ENCODE measurements around the gene EPS8L2.

Gene EPS8L2

DNA sequence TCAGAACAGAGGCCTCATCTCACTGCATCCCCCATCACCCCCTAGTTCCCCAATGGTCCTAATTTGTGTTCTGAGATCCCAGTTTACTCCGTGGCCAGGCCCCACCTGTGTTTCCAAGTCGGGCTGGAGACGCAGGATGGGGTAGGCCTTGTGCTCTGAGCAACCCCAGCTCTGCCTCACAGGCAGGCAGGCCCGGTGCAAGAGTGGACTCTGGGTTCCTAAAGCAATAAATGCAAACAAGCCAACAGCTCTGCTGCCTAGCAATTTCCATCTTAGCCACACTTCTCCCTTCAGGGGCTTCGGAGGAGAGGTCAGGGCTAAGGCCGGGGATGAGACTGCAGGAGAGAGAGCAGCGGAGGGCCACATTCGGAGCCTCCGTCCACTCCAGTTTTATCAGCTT lies 2.5 kb upstream of the EPS8L2 start:
- DNase-seq (ENCODE audit: extremely low read depth in 1 of 2, low read depth in 1 of 2) = no peak

GRCh38 chr11:704228-704674 lies 1.8 kb upstream of the EPS8L2 start:
- no peak for DNase-seq (ENCODE audit: extremely low read depth in 1 of 2, low read depth in 1 of 2)

- DNase-seq (ENCODE audit: extremely low read depth in 1 of 2, low read depth in 1 of 2) = no peak
These were observed 1.0 kb upstream of the EPS8L2 start for GRCh38 chr11:704781-705645.

GRCh38 chr11:706439-706956 lies 467 bp downstream of the EPS8L2 start:
- DNase-seq (ENCODE audit: extremely low read depth in 1 of 2, low read depth in 1 of 2) = no peak

DNA sequence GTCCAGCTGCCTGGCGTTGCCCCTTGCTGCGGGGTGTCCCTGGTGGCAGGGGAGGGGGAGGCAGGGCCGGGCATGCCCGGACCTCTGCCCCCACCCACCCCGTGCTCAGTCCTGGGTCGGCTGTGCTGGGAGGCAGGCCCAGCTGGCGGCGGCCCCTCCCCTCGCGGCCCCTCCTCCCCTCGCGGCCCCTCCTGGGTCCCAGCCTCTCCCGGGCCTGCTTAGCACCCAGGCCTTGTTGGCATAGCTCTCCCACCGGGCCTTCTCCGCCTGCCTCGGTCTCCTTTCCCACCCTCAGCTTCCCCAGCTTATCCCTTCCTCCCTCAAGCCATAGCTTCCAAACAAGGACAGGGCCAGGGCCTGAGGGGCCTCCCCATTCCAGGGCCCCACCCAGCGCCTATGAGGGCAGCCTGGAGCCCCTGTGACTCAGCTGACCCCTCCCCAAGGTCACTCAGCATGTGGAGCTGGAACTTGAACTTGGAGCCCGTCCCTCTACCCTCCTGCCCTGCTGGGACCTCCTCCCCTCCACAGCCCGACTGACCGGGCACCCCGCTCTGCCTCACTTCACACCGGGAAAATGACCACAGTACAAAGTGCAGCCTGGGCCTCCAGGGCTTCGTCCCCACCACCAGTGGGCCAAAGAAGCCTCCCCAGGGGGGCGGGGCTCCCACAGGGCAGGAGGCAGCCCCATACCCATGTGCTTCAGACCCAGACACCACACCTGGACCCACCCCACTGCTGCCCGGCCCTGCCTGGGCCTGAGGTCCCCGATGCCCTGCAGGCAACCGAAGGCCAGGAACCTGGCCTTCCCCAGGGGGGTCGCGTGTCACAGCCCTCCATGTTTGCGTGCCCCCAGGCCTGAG lies 1.2 kb downstream of the EPS8L2 start:
- no peak for DNase-seq (ENCODE audit: extremely low read depth in 1 of 2, low read depth in 1 of 2)

- DNase-seq (ENCODE audit: extremely low read depth in 1 of 2, low read depth in 1 of 2) = no peak
These were observed 1.9 kb downstream of the EPS8L2 start for GRCh38 chr11:707817-708420.

GRCh38 chr11:708511-708910 lies 2.5 kb downstream of the EPS8L2 start:
- no peak for DNase-seq (ENCODE audit: extremely low read depth in 1 of 2, low read depth in 1 of 2)

DNA sequence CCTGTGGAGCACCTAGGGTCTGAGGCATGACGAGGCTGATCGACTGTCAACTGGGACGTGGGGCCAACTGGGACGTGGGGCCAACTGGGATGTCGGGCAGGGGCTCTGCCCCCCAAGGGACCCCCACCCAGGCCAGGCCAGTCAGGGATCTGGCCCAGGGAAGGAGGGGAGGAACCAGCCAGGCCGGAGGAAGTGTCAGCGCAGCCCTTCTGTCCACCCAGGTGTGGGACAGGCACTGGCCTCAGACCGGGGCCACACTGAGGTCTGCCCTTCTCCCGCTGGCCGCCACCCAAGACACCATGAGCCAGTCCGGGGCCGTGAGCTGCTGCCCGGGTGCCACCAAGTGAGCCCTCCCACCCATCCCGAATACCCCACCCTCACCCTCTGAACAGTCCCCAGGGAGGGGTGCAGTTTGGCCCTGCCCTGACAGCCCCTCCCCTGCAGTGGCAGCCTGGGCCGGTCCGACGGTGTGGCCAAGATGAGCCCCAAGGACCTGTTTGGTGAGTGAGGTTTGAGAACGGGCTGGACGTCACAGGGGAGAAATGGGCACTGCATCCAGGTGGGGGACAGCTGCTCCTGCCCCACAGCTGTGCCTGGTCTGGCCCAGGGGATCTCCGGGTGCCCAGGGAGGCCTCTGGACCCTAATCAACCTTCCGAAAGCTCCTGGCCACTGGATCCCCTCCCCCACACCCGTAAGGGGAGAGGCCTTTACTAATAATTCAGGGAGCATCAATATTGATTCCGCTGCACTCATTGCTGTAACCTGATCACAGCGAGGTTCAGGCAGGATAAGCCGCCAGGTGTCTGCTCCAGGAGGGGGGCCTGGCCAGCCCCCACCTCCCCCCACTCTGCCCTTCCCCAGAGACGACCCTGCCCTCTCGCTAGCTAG lies 3.3 kb downstream of the EPS8L2 start:
- DNase-seq (ENCODE audit: extremely low read depth in 1 of 2, low read depth in 1 of 2) = no peak

DNA sequence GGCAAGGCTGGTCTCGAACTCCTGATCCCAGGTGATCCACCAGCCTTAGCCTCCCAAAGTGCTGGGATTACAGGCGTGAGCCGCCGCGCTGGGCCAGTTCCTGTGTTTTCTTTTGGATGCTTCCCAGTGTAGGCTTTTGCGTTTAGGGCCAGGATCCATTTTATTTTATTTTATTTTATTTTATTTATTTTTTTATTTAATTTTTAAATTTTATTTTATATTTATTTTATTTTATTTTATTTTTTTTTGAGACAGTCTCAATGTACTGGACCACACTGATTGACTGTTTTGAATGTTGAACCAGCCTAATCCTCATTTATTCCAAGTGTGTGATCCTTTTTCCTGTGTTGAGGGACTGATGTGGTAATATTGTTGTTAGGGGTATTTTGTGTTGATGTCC lies 8.4 kb downstream of the EPS8L2 start:
- no peak for DNase-seq (ENCODE audit: extremely low read depth in 1 of 2, low read depth in 1 of 2)

GRCh38 chr11:719214-720016 lies 13.4 kb downstream of the EPS8L2 start:
- DNase-seq (ENCODE audit: extremely low read depth in 1 of 2, low read depth in 1 of 2) = no peak

- DNase-seq (ENCODE audit: extremely low read depth in 1 of 2, low read depth in 1 of 2) = no peak
These were observed 14.1 kb downstream of the EPS8L2 start for GRCh38 chr11:720017-720641.

DNA sequence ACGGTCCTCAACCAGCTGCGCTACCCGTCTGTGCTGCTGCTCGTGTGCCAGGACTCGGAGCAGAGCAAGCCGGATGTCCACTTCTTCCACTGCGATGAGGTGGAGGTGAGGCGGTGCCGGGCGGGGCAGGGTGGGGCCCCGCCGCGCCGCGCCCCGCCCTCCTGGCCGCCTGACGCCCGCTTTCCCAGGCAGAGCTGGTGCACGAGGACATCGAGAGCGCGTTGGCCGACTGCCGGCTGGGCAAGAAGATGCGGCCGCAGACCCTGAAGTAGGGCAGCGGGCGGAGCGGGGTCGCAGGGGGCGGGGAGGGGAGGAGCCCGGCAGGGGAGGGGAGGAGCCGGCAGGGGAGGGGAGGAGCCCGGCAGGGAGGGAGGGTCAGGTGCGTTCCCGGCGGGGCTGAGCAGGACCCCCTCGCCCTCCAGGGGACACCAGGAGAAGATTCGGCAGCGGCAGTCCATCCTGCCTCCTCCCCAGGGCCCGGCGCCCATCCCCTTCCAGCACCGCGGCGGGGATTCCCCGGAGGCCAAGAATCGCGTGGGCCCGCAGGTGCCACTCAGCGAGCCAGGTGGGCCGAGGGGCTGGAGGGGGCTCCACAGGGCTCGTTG lies 14.7 kb downstream of the EPS8L2 start:
- DNase-seq (ENCODE audit: extremely low read depth in 1 of 2, low read depth in 1 of 2) = no peak

GRCh38 chr11:721247-721740 lies 15.3 kb downstream of the EPS8L2 start:
- no peak for DNase-seq (ENCODE audit: extremely low read depth in 1 of 2, low read depth in 1 of 2)

DNA sequence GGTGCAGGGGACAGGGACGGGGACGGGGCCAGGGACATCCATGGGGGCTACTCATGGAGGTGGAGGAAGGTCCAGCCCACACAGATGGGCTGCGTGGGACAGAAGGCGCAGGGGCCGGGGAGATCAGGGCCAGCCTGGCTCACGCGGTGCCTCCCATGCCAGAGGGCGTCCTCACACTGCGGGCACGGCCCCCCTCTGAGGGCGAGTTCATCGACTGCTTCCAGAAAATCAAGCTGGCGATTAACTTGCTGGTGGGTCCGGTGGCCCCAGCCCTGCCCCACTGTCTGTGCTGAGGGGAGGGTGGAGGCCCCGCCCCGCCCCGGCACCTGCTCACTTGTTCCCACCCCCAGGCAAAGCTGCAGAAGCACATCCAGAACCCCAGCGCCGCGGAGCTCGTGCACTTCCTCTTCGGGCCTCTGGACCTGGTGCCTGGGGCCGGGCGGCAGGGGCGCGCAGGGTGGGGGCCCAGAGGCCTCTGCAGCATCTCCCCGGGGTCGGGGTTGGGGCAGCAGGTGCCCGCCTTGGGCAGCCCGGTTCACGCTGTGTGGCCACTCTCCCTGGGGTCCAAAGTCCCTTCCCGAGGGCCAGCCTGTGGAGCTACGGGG lies 15.8 kb downstream of the EPS8L2 start:
- DNase-seq (ENCODE audit: extremely low read depth in 1 of 2, low read depth in 1 of 2) = no peak

- no peak for DNase-seq (ENCODE audit: extremely low read depth in 1 of 2, low read depth in 1 of 2)
These were observed 16.3 kb downstream of the EPS8L2 start for GRCh38 chr11:722346-722811.

DNA sequence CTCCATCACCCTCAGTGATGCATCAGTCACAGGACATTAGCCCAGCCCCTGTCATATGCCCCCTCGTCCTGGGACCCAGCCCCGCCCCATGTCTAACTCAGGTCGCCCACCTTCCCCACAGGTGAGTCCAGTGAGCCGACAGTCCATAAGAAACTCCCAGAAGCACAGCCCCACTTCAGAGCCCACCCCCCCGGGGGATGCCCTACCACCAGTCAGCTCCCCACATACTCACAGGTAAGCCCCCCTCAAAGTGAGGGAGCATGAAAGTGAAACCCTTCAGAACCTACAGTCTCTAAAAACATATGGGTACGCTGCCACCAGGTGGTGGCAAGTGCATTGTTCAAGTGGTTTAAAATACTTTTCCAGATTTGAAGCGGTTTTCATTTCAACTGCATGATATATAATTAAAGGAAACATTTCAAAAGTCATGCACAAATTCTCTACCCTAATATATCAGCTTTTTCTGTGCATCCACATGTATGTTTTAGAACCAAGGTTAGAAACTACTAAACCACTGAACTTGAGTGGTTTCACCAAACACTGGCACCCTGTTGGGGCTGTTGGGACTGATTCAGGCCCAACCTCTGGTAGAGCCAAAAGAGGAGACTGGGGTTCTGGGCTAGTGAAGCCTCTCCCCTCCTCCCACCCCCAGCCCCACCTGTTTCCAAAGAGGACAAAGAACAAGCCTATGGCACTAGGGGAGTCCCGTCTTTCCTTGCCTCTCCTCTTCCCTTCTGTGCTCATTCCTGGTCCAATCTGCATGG lies 17.3 kb downstream of the EPS8L2 start:
- DNase-seq (ENCODE audit: extremely low read depth in 1 of 2, low read depth in 1 of 2) = no peak
